KMS-11 (cell line): Measurements from ENCODE around the gene MPPED1.

Experiments used
- H2AFZ ChIP-seq: fragments of 200-600 bp; sonication (generic); 2 replicates; pipeline ENCODE4 v1.6.1; 2016; ENCODE audit warnings: antibody characterized with exemption, mixed run types, low read depth
- H3K27ac ChIP-seq: fragments of 200-600 bp; sonication (generic); 2 replicates; pipeline ENCODE4 v1.6.1; 2016; ENCODE audit warnings: mild to moderate bottlenecking, mixed run types
- H3K27me3 ChIP-seq: fragments of 200-600 bp; sonication (generic); 2 replicates; pipeline ENCODE4 v1.6.1; 2017; ENCODE audit warnings: mild to moderate bottlenecking, low read depth, mixed run types, moderate library complexity; ENCODE audit not compliant: insufficient read depth
- H3K36me3 ChIP-seq: fragments of 200-600 bp; sonication (generic); 2 replicates; pipeline ENCODE4 v1.6.1; 2017; ENCODE audit warnings: mild to moderate bottlenecking, mixed run types; ENCODE audit not compliant: insufficient read depth
- H3K4me1 ChIP-seq: fragments of 200-600 bp; sonication (generic); 2 replicates; pipeline ENCODE4 v1.6.1; 2016; ENCODE audit warnings: mild to moderate bottlenecking, low read depth, mixed run types; ENCODE audit not compliant: poor library complexity, severe bottlenecking
- H3K4me2 ChIP-seq: fragments of 200-600 bp; sonication (generic); 2 replicates; pipeline ENCODE4 v1.7.0; 2016; ENCODE audit warnings: mild to moderate bottlenecking, mixed run types
- H3K4me3 ChIP-seq: fragments of 200-600 bp; sonication (generic); IDR thresholded peaks from 2 replicates; pipeline ENCODE4 v1.6.1; 2017; ENCODE audit warnings: low read depth, low read length, mixed read lengths; ENCODE audit not compliant: insufficient read depth
- H3K79me2 ChIP-seq: fragments of 200-600 bp; sonication (generic); 2 replicates; pipeline ENCODE4 v1.6.1; 2016; ENCODE audit warnings: low read depth, mixed run types; ENCODE audit not compliant: insufficient read depth
- H3K9ac ChIP-seq: fragments of 200-600 bp; sonication (generic); 2 replicates; pipeline ENCODE4 v1.6.1; 2016; ENCODE audit warnings: mild to moderate bottlenecking, mixed run types
- H4K20me1 ChIP-seq: fragments of 200-600 bp; sonication (generic); 2 replicates; pipeline ENCODE4 v1.6.1; 2016; ENCODE audit warnings: mild to moderate bottlenecking, mixed run types; ENCODE audit not compliant: insufficient read depth
- CTCF ChIP-seq: fragments of 200-600 bp; sonication (generic); conservative IDR thresholded peaks from 2 replicates; pipeline ENCODE4 v1.6.1; 2017; ENCODE audit warnings: low read depth, mild to moderate bottlenecking, antibody characterized with exemption, low read length, moderate library complexity, mixed read lengths

The MPPED1 gene

GRCh38 chr22:43473441-43473840 is 61.6 kb downstream of the MPPED1 start:
- no peak overlapping the region for H3K9ac ChIP-seq

GRCh38 chr22:43474161-43475101 is 62.6 kb downstream of the MPPED1 start:
- TF ChIP-seq CTCF = no peak
- Histone ChIP-seq H4K20me1 (no peaks in the 10 kb centered on the region), H3K27me3 (peaks cover 2% of the 10 kb centered on the region; the same call in 1 of the 2 replicates), H3K27ac (no peak overlapping the region), H3K79me2 (no peaks in the 10 kb centered on the region), H3K4me3 (no peak overlapping the region), H3K9ac (no peak overlapping the region), H3K4me2 (no peak overlapping the region), H3K4me1 (no peaks in the 10 kb centered on the region), H3K36me3 (no peaks in the 10 kb centered on the region), H2AFZ (no peak overlapping the region)

More at GRCh38 chr22:43473441-43473840, 61.6 kb downstream of the MPPED1 start:
- TF ChIP-seq CTCF = no peak
- Histone ChIP-seq H3K4me1 (no peaks in the 10 kb centered on the region), H3K79me2 (no peaks in the 10 kb centered on the region), H3K27me3 (peaks cover 4% of the 10 kb centered on the region; the same call in 1 of the 2 replicates), H2AFZ (no peak overlapping the region), H3K4me3 (no peak overlapping the region), H4K20me1 (no peaks in the 10 kb centered on the region), H3K27ac (no peak overlapping the region), H3K4me2 (no peak overlapping the region), H3K36me3 (no peaks in the 10 kb centered on the region)

GRCh38 chr22:43475549-43476076 is 63.8 kb downstream of the MPPED1 start:
- no peaks in the 10 kb centered on the region for H3K4me1 ChIP-seq
- H3K4me3 ChIP-seq = no peak overlapping the region
- TF ChIP-seq CTCF = no peak
- H2AFZ ChIP-seq = no peak overlapping the region
- H3K27me3 ChIP-seq = peaks cover 10% of the 10 kb centered on the region; the same call in 1 of the 2 replicates
- no peaks in the 10 kb centered on the region for H3K36me3 ChIP-seq
- H3K9ac ChIP-seq = no peak overlapping the region
- H3K27ac ChIP-seq = no peak overlapping the region
- H3K4me2 ChIP-seq = no peak overlapping the region
- H3K79me2 ChIP-seq = no peaks in the 10 kb centered on the region
- H4K20me1 ChIP-seq = no peaks in the 10 kb centered on the region

GRCh38 chr22:43476341-43476740 is 64.5 kb downstream of the MPPED1 start:
- Histone ChIP-seq H4K20me1 (no peaks in the 10 kb centered on the region), H3K4me1 (no peaks in the 10 kb centered on the region), H3K4me2 (no peak overlapping the region), H3K9ac (no peak overlapping the region), H3K4me3 (no peak overlapping the region), H3K27me3 (peaks cover 10% of the 10 kb centered on the region; the same call in 1 of the 2 replicates), H3K36me3 (no peaks in the 10 kb centered on the region), H2AFZ (no peak overlapping the region), H3K27ac (no peak overlapping the region), H3K79me2 (no peaks in the 10 kb centered on the region)
- no peak for TF ChIP-seq CTCF
